Left lung (tissue), 10 donors: Measurements from ENCODE around the gene PBRM1. TPM values are rescaled to one million over a fixed set of nuclear protein-coding genes. Genes with fewer than 3 reads are reported as not detected.

Source experiments
- ATAC-seq: fragments of 200-7000 bp; cut with Tn5 transposase; one replicate; pipeline ENCODE4 v1.9.1; 2020; ENCODE audit warnings: moderate library complexity
- DNase-seq, 4 donors: peaks; one replicate each; pipeline ENCODE4 v3.0.0-alpha.2; 2013 to 2020
- H3K27ac ChIP-seq, 2 donors: fragments of 200-600 bp; sonication (generic) in 1 of 2; one replicate each; pipeline versions ENCODE4 v1.5.0 to v1.8.0; 2020 to 2021
- H3K27me3 ChIP-seq, 2 donors: fragments of 200-600 bp; sonication (generic) in 1 of 2; one replicate each; pipeline versions ENCODE4 v1.5.0 to v1.8.0; 2020 to 2021
- H3K36me3 ChIP-seq, 2 donors: fragments of 200-600 bp; sonication (generic) in 1 of 2; one replicate each; pipeline versions ENCODE4 v1.5.0 to v1.8.0; 2020 to 2021
- H3K4me1 ChIP-seq, 2 donors: fragments of 200-600 bp; one replicate each; pipeline ENCODE4 v1.8.0; 2021
- H3K4me3 ChIP-seq, 2 donors: fragments of 200-600 bp; sonication (generic) in 1 of 2; one replicate each; pipeline versions ENCODE4 v1.5.0 to v1.8.0; 2020 to 2021; ENCODE audit warnings: mild to moderate bottlenecking in 1 of 2
- H3K9me3 ChIP-seq, 2 donors: fragments of 200-600 bp; sonication (generic) in 1 of 2; one replicate each; pipeline versions ENCODE4 v1.5.0 to v1.8.0; 2020 to 2021
- intact Hi-C, 2 donors: fragments of 100-400 bp; cut with DNase I; formaldehyde crosslinking; loops; one replicate each; pipeline versions ENCODE4 v1.11.2 to v1.14.2; 2022
- polyA plus RNA-seq, 6 donors: library from polyadenylated mRNA; unstranded; fragments of 120-200 nt; gene quantifications; one replicate each; pipeline ENCODE4 v1.2.1, GENCODE V29; 2013; ENCODE audit not compliant: insufficient read length in 6 of 6
- total RNA-seq, 2 donors: library from RNA; stranded (reverse); fragmentation: NEBNext Ultra II Directional; extraction: Animal tissue kit (Norgen Biotek cat#: 25700); gene quantifications; one replicate each; pipeline ENCODE4 v1.2.1, GENCODE V29; 2021
- TF ChIP-seq, protein P1 (sequence below), 2 donors: fragments of 200-600 bp; sonication (generic) in 1 of 2; IDR thresholded peaks; one replicate each; pipeline versions ENCODE4 v1.5.0 to v1.8.0; 2021; ENCODE audit warnings: antibody characterized with exemption in 2 of 2
- donor health status: DM: no; HTN: yes; CAD: no.
- donor health status: DM: no; HTN: no; CAD: no.

The PBRM1 gene
- total and polyA plus RNA-seq, 8 donors = 62.2 to 79.8 (median 65.8) TPM

GRCh38 chr3:52633786-52634185, 51.9 kb downstream of the PBRM1 start:
- no peak for ATAC-seq
- H3K9me3 ChIP-seq = no peaks in the 10 kb centered on the region
- H3K27ac ChIP-seq = no peak overlapping the region
- H3K36me3 ChIP-seq = peaks cover 0 to 97% of the 10 kb centered on the region in 2 donors
- H3K27me3 ChIP-seq = no peaks in the 10 kb centered on the region
- intact Hi-C loops = no loop called here
- no peak for DNase-seq
- H3K4me3 ChIP-seq = no peak overlapping the region
- H3K4me1 ChIP-seq = no peaks in the 10 kb centered on the region
- TF ChIP-seq, protein P1, sequence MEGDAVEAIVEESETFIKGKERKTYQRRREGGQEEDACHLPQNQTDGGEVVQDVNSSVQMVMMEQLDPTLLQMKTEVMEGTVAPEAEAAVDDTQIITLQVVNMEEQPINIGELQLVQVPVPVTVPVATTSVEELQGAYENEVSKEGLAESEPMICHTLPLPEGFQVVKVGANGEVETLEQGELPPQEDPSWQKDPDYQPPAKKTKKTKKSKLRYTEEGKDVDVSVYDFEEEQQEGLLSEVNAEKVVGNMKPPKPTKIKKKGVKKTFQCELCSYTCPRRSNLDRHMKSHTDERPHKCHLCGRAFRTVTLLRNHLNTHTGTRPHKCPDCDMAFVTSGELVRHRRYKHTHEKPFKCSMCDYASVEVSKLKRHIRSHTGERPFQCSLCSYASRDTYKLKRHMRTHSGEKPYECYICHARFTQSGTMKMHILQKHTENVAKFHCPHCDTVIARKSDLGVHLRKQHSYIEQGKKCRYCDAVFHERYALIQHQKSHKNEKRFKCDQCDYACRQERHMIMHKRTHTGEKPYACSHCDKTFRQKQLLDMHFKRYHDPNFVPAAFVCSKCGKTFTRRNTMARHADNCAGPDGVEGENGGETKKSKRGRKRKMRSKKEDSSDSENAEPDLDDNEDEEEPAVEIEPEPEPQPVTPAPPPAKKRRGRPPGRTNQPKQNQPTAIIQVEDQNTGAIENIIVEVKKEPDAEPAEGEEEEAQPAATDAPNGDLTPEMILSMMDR (IDR thresholded peaks at IDR 0.05) = no peak

DNA sequence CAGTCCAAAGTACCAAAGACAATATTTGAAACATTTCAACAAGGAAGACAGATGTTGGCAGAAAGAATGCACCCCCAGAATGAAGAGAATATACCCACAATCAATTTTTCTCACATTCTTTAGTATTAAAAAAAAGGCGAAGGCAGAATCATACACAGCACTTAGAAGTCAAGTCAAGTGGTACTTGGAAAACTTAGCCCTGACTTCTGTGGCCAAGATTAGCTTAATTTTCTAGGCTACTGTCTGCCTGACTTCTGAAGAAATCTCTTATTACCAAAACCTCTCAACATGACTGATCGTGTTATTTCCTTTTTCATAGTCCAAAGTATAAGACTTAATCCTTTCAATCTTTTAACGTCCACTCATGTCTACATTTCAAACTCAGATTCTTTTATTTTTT, 60.7 kb downstream of the PBRM1 start:
- H3K27me3 ChIP-seq = no peaks in the 10 kb centered on the region
- no peak overlapping the region for H3K4me3 ChIP-seq
- TF ChIP-seq, protein P1 (IDR thresholded peaks at IDR 0.05) = no peak
- ATAC-seq = peak; percentile 73
- peaks cover 0 to 89% of the 10 kb centered on the region in 2 donors for H3K36me3 ChIP-seq
- peaks cover 0 to 4% of the 10 kb centered on the region in 2 donors for H3K4me1 ChIP-seq
- H3K9me3 ChIP-seq = no peaks in the 10 kb centered on the region
- no peak for DNase-seq
- no peak overlapping the region for H3K27ac ChIP-seq
- intact Hi-C loops = no loop called here

DNA sequence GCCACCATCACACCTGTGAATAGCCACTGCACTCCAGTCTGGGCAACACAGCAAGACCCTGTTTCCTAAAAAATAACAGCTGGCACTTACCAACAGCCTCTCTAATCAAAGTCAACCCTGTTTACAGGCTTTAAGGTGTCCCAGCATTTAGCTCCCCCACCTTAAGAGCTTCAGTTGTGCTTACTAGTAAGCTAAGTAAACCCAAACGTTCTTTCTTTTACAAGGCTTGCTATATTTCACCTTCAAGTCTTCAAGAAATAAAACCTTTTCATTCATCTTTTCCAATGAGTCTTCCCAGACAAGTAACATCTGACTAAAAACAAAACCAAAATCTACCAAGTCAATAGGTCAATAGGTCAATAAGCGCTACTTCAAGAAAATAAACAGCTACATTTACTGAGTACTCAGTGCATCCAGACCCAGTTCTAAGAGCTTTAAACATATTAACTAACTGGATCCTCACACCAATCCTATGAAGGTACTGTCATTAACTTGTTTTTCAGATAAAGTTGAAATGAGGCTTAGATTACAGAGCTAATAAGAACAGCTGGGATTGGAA, 62.4 kb downstream of the PBRM1 start:
- DNase-seq (no peak), ATAC-seq (no peak)
- no peak overlapping the region for H3K4me3 ChIP-seq
- H3K27ac ChIP-seq = no peak overlapping the region
- peaks cover 0 to 4% of the 10 kb centered on the region in 2 donors for H3K4me1 ChIP-seq
- no peaks in the 10 kb centered on the region for H3K27me3 ChIP-seq
- TF ChIP-seq, protein P1 (IDR thresholded peaks at IDR 0.05) = no peak
- H3K36me3 ChIP-seq = peaks cover 0 to 92% of the 10 kb centered on the region in 2 donors
- intact Hi-C loops = no loop called here
- no peaks in the 10 kb centered on the region for H3K9me3 ChIP-seq

- TF ChIP-seq, protein P1 (IDR thresholded peaks at IDR 0.05) = no peak
- H3K4me3 ChIP-seq = no peak overlapping the region
- no peaks in the 10 kb centered on the region for H3K27me3 ChIP-seq
- DNase-seq (no peak), ATAC-seq (no peak)
- H3K27ac ChIP-seq = no peak overlapping the region
- peaks cover 0 to 4% of the 10 kb centered on the region in 2 donors for H3K4me1 ChIP-seq
- no peaks in the 10 kb centered on the region for H3K9me3 ChIP-seq
- H3K36me3 ChIP-seq = peaks cover 0 to 92% of the 10 kb centered on the region in 2 donors
- intact Hi-C loops = no loop called here
These were observed 65.1 kb downstream of the PBRM1 start for GRCh38 chr3:52620580-52620979.

DNA sequence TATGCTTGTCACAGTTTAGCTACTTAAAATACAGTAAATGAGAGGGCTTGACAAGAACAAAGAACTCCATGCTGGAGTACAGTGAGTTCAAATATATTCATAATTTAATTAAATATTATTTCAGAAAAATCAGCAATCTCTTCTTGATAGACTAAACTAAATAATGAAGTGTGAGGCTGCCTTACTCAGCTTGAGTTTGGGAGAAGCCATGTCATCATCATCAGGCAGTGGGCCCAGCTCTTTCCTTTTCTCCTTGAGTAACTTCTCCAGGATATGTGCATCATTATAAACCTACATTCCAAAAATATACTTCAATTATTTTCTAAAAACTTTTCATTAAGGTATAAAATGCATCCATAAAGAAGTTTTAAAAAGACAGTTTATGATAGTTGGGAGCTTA, 70.5 kb downstream of the PBRM1 start:
- peak; percentile 33 for ATAC-seq
- H3K27me3 ChIP-seq = no peaks in the 10 kb centered on the region
- H3K4me1 ChIP-seq = no peaks in the 10 kb centered on the region
- H3K9me3 ChIP-seq = no peaks in the 10 kb centered on the region
- intact Hi-C loops = no loop called here
- H3K4me3 ChIP-seq = no peak overlapping the region
- peaks cover 0 to 98% of the 10 kb centered on the region in 2 donors for H3K36me3 ChIP-seq
- TF ChIP-seq, protein P1 (IDR thresholded peaks at IDR 0.05) = no peak
- DNase-seq = peak in 2 of 4 donors; percentile 75 to 88
- H3K27ac ChIP-seq = no peak overlapping the region
